ENCODE results near the gene CNST.
A peak's percentile ranks its signal among the peaks of the same experiment; 100 is the strongest.
"Not testable (repeated sequence)": the region's sequence is repeated elsewhere in the genome, so short reads cannot be mapped to it uniquely, and the experiment has no call there.

CNST gene

GRCh38 chr1:246624091-246624490 lies 57.8 kb downstream of the CNST start:
- DNase-seq (ENCODE audit: low spot score) = no peak

GRCh38 chr1:246629030-246629429 lies 62.8 kb downstream of the CNST start:
- DNase-seq (ENCODE audit: low spot score) = no peak

GRCh38 chr1:246629976-246630375 lies 63.7 kb downstream of the CNST start:
- no peak for DNase-seq (ENCODE audit: low spot score)

GRCh38 chr1:246631426-246631825 lies 65.2 kb downstream of the CNST start:
- no peak for DNase-seq (ENCODE audit: low spot score)

GRCh38 chr1:246632281-246633168 lies 66.3 kb downstream of the CNST start:
- DNase-seq (ENCODE audit: low spot score) = no peak

- DNase-seq (ENCODE audit: low spot score) = not testable (repeated sequence)
Measured at GRCh38 chr1:246634659-246635058, 68.4 kb downstream of the CNST start.

GRCh38 chr1:246638941-246639655 lies 72.8 kb downstream of the CNST start:
- DNase-seq (ENCODE audit: low spot score) = no peak

GRCh38 chr1:246639732-246640131 lies 73.5 kb downstream of the CNST start:
- no peak for DNase-seq (ENCODE audit: low spot score)

GRCh38 chr1:246640747-246641146 lies 74.5 kb downstream of the CNST start:
- DNase-seq (ENCODE audit: low spot score) = no peak

- DNase-seq (ENCODE audit: low spot score) = no peak
Measured at GRCh38 chr1:246641394-246641793, 75.1 kb downstream of the CNST start.

GRCh38 chr1:246642719-246643118 lies 76.5 kb downstream of the CNST start:
- DNase-seq (ENCODE audit: low spot score) = no peak

GRCh38 chr1:246647113-246647512 lies 80.9 kb downstream of the CNST start:
- peak; percentile 70 for DNase-seq (ENCODE audit: low spot score)

- DNase-seq (ENCODE audit: low spot score) = no peak
Measured at GRCh38 chr1:246647513-246647912, 81.3 kb downstream of the CNST start.

GRCh38 chr1:246651012-246651695 lies 84.9 kb downstream of the CNST start:
- no peak for DNase-seq (ENCODE audit: low spot score)

- DNase-seq (ENCODE audit: low spot score) = no peak
Measured at GRCh38 chr1:246658567-246658966, 92.3 kb downstream of the CNST start.

- DNase-seq (ENCODE audit: low spot score) = no peak
Measured at GRCh38 chr1:246659594-246660140, 93.4 kb downstream of the CNST start.

GRCh38 chr1:246661451-246661850 lies 95.2 kb downstream of the CNST start:
- no peak for DNase-seq (ENCODE audit: low spot score)

GRCh38 chr1:246667773-246668172 lies 101.5 kb downstream of the CNST start:
- no peak for DNase-seq (ENCODE audit: low spot score)

GRCh38 chr1:246669659-246670058 lies 103.4 kb downstream of the CNST start:
- no peak for DNase-seq (ENCODE audit: low spot score)

GRCh38 chr1:246674049-246674448 lies 107.8 kb downstream of the CNST start:
- no peak for DNase-seq (ENCODE audit: low spot score)

GRCh38 chr1:246677842-246678241 lies 111.6 kb downstream of the CNST start:
- DNase-seq (ENCODE audit: low spot score) = no peak
